ENCODE results near the gene JCHAIN.

The JCHAIN gene

DNA sequence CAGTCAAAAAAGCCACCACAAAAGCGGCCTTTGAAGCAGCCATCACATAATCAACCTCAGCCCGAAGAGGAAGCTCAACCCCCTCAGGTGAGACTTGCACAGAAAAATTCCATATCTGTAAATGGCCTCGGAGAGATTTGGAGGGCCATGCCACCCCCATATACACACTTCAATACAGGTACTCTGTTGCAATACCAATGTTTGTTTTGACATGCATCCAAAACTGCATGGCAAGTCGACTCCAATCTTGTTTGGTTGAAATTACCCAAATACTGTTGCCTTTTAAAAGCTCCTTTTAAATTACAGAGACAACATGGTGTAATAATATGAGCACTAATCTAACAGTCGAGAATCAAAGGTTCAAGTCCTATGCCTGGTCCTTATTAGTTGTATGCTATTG lies 31.8 kb downstream of the JCHAIN start:
- no peak for DNase-seq

DNA sequence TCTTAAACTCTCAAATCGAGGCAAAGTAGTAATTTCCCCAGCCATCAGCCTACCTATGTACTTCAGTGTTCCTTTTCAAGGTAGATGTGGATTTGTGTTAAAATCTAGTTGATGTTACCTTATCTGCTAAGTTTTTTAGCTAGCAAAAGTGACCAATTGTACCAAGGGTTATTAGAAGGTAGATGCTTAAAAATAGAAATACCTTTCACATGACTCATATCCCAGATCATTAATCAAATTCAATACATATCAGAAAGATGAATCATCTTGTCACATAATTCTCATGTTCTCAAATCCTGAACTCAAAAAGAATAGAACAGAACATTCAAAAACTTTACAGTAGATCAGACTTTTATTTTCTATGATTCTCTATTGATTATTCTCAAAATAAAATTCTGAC lies 34.3 kb downstream of the JCHAIN start:
- no peak for DNase-seq

DNA sequence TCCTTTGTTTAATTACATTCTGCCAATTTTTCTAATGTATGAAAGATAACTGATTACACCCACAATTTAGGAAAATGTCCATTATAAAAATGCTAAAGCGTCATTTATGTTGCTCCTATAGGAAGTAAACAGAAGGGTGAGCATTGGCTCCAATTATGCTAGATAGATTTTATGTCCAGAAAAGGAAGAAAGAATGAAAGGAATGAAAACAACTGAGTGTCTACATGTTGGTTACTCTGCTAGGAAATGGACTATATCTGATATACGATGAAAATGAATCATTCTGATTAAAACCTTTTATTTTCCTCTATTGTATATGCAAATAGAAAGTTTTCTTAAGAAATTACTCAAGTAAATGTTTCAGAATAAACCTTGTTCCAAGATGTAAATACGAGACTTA lies 36.1 kb downstream of the JCHAIN start:
- DNase-seq, result no peak

GRCh38 chr4:70629469-70630090 lies 36.7 kb downstream of the JCHAIN start:
- no peak for DNase-seq

DNA sequence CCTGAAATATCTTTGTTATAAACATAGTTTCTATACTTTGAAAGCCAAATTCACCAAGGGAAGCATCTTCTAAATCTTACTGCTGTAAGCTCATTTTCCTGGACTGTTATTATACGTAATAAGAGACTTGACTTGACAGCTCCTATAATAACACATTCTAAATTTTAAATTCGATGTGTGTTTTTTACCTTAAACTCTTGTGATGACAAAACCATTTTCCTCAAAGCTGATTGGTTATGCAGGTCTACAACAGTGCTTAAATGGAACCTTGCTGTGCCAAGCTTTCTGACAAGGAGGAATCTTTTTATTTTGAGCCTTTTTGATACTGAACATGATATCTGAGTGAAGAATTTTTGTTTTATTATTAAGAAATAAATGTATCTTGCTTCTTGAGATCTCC lies 37.9 kb downstream of the JCHAIN start, which contains the start of gene ENAM:
TSS of gene ENAM (plus strand) at position 301 of the 400 bp plus-strand sequence. CDS start 757 bp downstream, outside the sequence.
- no peak for DNase-seq

DNA sequence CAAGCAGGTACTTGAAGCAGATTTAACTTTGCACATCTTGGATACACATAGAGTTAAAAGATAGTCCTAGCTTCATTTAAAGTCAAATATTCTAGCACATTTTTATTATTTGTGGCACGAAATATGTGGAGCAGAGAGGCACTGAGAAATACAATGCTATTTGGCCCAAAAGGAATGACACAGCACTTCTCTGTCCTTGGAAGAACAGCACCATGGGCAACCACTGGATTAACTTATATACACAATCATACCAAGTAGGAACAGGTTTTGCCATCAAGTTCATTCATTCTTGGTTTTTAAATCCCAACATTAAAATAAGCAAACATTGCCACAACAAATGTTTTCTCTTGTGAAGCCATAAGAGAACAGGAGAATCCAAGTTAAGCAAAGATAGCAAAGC lies 38.7 kb downstream of the JCHAIN start:
- DNase-seq, result no peak

DNA sequence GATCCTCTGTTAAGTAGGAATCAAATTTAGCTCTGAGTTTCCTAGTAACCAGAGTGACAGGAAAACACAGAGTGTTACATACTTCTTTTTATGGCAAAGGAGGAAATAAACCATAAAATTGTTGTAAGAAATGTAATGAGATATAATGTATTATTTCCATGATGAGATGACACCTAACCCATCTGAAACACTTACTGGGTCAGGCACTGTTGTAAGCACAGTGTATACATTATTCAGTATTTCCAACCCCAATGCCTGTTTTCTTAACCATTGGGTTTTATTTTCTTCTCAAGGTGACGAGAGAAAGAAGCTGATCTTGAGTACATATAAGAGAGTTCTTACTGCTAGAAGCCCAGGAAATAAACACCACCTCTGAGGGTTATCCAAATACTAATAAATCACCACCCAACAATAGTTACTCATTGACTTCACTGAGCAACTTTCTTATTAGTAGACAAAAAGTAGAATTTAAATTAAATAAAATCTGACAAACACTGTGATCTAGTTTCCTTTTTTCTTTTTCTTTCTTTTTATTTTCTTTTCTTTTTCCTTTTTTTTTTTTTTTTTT lies 42.0 kb downstream of the JCHAIN start:
- no peak for DNase-seq

- no peak for DNase-seq
Measured at GRCh38 chr4:70623323-70623722, 43.0 kb downstream of the JCHAIN start.

- no peak for DNase-seq
Measured at GRCh38 chr4:70619778-70620177, 46.5 kb downstream of the JCHAIN start.

DNA sequence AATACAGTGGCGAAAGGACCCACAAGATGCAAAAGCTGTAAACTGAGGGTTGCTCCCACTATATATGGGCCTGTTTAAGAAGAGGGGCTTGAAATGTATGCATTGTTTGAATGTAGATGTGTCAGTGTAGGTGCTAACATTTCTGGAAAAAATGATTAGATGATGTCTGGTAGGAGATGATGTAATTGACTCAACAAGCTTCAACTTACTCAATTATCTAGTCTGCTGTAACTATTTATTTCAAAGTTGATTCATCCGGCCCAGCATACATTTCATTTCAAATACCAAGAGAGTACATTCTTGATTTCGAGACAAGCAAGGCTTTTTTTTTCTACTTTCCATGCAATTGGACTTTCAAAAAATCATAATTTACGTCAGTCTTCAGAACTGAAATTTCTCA lies 47.0 kb downstream of the JCHAIN start:
- no peak for DNase-seq

DNA sequence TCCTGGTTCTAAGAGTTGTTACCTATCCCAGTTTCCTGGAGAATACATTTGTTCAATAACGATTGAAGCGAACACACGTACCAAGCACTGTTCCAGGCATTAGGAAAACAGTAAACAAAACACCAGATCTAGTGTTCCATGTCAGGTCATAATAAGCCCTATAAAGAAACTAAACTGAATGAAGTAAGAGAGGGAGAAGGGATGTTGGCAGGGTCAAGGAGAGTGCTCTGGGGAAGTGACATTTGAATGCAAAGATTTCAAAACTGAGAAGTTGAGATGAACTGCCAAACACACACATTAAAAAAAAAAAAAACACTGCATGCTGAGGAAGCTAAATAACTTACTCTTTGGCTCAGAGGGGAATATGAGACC lies 52.1 kb downstream of the JCHAIN start:
- DNase-seq, result no peak

DNA sequence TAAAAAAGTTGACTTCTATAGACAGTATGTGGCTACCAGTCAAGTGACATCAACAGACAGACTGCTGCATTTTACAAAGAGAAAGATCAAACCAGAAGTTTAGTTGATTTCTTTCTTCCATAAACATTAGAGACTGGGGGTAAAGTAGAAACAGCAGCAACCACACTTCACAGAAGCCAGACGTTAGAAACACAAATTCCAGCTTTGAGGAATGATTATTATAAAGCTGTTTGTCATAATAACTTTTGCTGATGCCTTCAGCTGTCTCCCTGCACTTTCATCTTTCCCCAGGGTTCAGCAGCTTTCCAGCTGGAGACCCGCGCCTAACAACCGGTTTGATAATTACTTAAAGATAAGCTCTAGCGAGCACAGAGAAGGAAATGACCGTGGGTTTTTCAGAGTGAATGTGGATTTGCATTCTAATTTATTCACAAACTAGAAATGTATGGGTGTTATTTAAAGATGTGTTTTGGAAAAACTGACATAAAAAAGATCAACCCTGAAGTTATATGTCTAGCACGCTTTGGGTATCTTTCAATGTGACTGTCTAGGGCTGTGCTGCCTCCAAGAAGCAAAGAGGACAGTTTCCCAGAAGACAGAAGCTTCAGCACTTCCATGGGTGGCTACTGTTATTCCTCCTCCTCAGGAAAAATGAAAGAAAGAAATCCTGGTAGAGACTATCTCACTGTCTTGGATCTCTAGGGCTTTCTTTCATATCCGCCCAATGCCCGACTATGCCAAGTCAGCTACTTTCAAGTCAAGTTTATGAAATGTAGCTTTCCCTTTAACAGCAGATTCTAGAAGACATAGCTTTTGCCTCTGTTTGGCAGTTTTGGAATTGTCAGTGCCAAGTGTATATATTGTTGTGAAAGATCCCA lies 52.8 kb downstream of the JCHAIN start:
- DNase-seq, result no peak

- no peak for DNase-seq
Measured at GRCh38 chr4:70608324-70608723, 58.0 kb downstream of the JCHAIN start.

- DNase-seq, result no peak
Measured at GRCh38 chr4:70607334-70607853, 58.9 kb downstream of the JCHAIN start.

DNA sequence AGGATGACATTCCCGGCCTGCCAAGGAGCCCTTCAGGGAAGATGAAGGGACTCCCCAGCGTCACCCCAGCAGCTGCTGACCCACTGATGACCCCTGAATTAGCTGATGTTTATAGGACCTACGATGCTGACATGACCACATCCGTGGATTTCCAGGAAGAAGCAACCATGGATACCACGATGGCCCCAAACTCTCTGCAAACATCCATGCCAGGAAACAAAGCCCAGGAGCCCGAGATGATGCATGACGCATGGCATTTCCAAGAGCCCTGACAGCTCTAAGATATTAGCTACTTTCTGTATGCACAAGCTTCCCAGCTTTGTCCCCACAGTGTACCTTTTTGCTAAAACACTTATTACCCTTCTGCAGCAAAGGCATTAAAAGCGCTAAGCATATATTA lies 59.8 kb downstream of the JCHAIN start:
- no peak for DNase-seq
